ENCODE results near the gene TSHZ2.
A peak's percentile ranks its signal among the peaks of the same experiment; 100 is the strongest.

Gene TSHZ2

GRCh38 chr20:53152228-53152627, 180.1 kb downstream of the TSHZ2 start:
- TF ChIP-seq CEBPB (IDR thresholded peaks at IDR 0.05) (no peak), TEAD4 (IDR thresholded peaks at IDR 0.05) (no peak), NFIC (IDR thresholded peaks at IDR 0.05) (no peak), TCF12 (IDR thresholded peaks at IDR 0.05; ENCODE audit: low read depth) (no peak), FOXM1 (IDR thresholded peaks at IDR 0.05; ENCODE audit: borderline replicate concordance, low read depth) (no peak), EGR1 (IDR thresholded peaks at IDR 0.05) (no peak), CREB1 (IDR thresholded peaks at IDR 0.05; ENCODE audit: low read depth) (no peak), USF1 (IDR thresholded peaks at IDR 0.05) (no peak), MAX (IDR thresholded peaks at IDR 0.05) (no peak), YY1 (IDR thresholded peaks at IDR 0.05; ENCODE audit: low read depth) (no peak), EP300 (IDR thresholded peaks at IDR 0.05; ENCODE audit: borderline replicate concordance) (no peak), ZBTB7A (IDR thresholded peaks at IDR 0.05; ENCODE audit: low read depth) (no peak), REST (IDR thresholded peaks at IDR 0.05; ENCODE audit: low read depth) (no peak), TAF1 (IDR thresholded peaks at IDR 0.05; ENCODE audit: low read depth) (no peak), RAD21 (IDR thresholded peaks at IDR 0.05; ENCODE audit: low read depth) (no peak)

- no peak for TF ChIP-seq TAF1 (IDR thresholded peaks at IDR 0.05; ENCODE audit: low read depth)
These were observed 182.4 kb downstream of the TSHZ2 start for GRCh38 chr20:53154540-53154939.

GRCh38 chr20:53157443-53158408, 185.6 kb downstream of the TSHZ2 start:
- no peak for TF ChIP-seq CEBPB (IDR thresholded peaks at IDR 0.05)
- no peak for TF ChIP-seq TEAD4 (IDR thresholded peaks at IDR 0.05)
- no peak for TF ChIP-seq FOXM1 (IDR thresholded peaks at IDR 0.05; ENCODE audit: borderline replicate concordance, low read depth)
- TF ChIP-seq MAX (IDR thresholded peaks at IDR 0.05), result no peak
- peak; percentile 30; the same call in 1 of the 2 replicates for TF ChIP-seq RAD21 (IDR thresholded peaks at IDR 0.05; ENCODE audit: low read depth)

GRCh38 chr20:53159160-53159559, 187.0 kb downstream of the TSHZ2 start:
- TF ChIP-seq YY1 (IDR thresholded peaks at IDR 0.05; ENCODE audit: low read depth) (no peak), TEAD4 (IDR thresholded peaks at IDR 0.05) (no peak), CREB1 (IDR thresholded peaks at IDR 0.05; ENCODE audit: low read depth) (no peak), MAX (IDR thresholded peaks at IDR 0.05) (no peak), EGR1 (IDR thresholded peaks at IDR 0.05) (no peak), CEBPB (IDR thresholded peaks at IDR 0.05) (no peak), ZBTB7A (IDR thresholded peaks at IDR 0.05; ENCODE audit: low read depth) (no peak)

- TF ChIP-seq EP300 (IDR thresholded peaks at IDR 0.05; ENCODE audit: borderline replicate concordance), result no peak
- no peak for TF ChIP-seq NFIC (IDR thresholded peaks at IDR 0.05)
- no peak for TF ChIP-seq REST (IDR thresholded peaks at IDR 0.05; ENCODE audit: low read depth)
- no peak for TF ChIP-seq USF1 (IDR thresholded peaks at IDR 0.05)
- no peak for TF ChIP-seq CREB1 (IDR thresholded peaks at IDR 0.05; ENCODE audit: low read depth)
- TF ChIP-seq EGR1 (IDR thresholded peaks at IDR 0.05), result no peak
- TF ChIP-seq YY1 (IDR thresholded peaks at IDR 0.05; ENCODE audit: low read depth), result no peak
- TF ChIP-seq TEAD4 (IDR thresholded peaks at IDR 0.05), result no peak
- TF ChIP-seq CEBPB (IDR thresholded peaks at IDR 0.05), result no peak
- TF ChIP-seq TCF12 (IDR thresholded peaks at IDR 0.05; ENCODE audit: low read depth), result no peak
- no peak for TF ChIP-seq RAD21 (IDR thresholded peaks at IDR 0.05; ENCODE audit: low read depth)
- TF ChIP-seq ZBTB7A (IDR thresholded peaks at IDR 0.05; ENCODE audit: low read depth), result no peak
- TF ChIP-seq FOXM1 (IDR thresholded peaks at IDR 0.05; ENCODE audit: borderline replicate concordance, low read depth), result no peak
- no peak for TF ChIP-seq TAF1 (IDR thresholded peaks at IDR 0.05; ENCODE audit: low read depth)
- TF ChIP-seq MAX (IDR thresholded peaks at IDR 0.05), result no peak
These were observed 188.9 kb downstream of the TSHZ2 start for GRCh38 chr20:53161073-53161472.

Data from Ishikawa (cell line).